Right lobe of liver (tissue), 4 donors: ENCODE results near the gene KANK3.

Experiments used
- CTCF ChIP-seq, 4 donors: fragments of 200-600 bp in 3 of 4; fragments of 450-650 bp in 1 of 4; IDR thresholded peaks; one replicate each; pipeline versions ENCODE4 v1.5.1 to v1.8.0; 2016 to 2022; ENCODE audit warnings: antibody characterized with exemption in 4 of 4, mild to moderate bottlenecking in 2 of 4
- POLR2A ChIP-seq: fragments of 450-650 bp; IDR thresholded peaks from one replicate; pipeline ENCODE4 v1.6.1; 2017; ENCODE audit warnings: antibody characterized with exemption, mild to moderate bottlenecking
- donor health status: DM: no; HTN: no; CAD: no.
- donor health status: DM: no; HTN: no; CAD: no.
- donor health status: DM: no; HTN: yes; CAD: no.

DNA sequence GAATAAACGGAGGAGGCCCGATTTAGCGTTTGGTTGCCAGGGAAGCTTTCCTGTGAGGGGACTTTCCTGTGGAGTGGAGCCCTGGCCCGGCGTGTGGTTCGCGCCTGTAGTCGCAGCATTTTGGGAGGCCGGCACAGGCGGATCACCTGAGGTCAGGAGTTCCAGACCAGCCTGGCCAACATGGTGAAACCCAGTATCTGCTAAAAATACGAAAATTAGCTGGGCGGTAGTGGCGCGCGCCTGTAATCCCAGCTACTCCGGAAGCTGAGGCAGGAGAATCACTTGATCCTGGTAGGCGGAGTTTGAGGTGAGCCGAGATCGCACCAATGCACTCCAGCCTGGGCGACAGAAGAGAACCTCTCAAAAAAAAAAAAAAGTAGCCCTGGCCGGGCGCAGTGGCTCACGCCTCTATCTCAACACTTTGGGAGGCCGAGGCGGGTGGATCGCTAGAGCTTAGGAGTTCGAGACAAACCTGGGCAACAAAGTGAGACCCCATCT is 6.9 kb downstream of the KANK3 start:
- no peak for TF ChIP-seq CTCF (IDR thresholded peaks at IDR 0.05)
- TF ChIP-seq POLR2A: no peak
